HG02571 (cell line): ENCODE measurements around the gene PTGES2.
"Not testable (repeated sequence)": the region's sequence is repeated elsewhere in the genome, so short reads cannot be mapped to it uniquely, and the experiment has no call there.

Experiments
- ATAC-seq: cut with Tn5 transposase; IDR thresholded peaks from one replicate; pipeline ENCODE4 v1.9.1; 2021; ENCODE audit warnings: mild to moderate bottlenecking, moderate library complexity; ENCODE audit not compliant: unreplicated experiment

The PTGES2 gene

DNA sequence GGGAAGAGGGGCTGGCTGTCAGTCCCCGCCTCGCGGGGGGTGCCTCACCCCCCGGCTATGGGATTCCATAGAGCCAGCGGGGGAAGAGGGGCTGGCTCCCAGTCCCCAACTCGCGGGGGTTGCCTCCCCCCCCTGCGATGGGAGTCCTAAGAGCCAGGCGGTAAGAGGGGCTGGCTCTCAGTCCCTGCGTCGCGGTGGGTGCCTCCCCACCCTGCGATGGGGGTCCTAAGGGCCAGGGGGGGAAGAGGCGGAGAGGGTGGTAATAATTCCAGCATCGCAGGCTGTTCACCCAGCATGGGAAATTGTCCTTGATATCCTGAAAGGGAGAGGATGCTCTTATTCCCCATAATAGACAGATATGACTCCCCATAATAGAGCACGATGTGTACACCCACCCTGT is 12.1 kb upstream of the PTGES2 start:
- no peak for ATAC-seq

GRCh38 chr9:128138001-128138400 is 10.5 kb upstream of the PTGES2 start:
- no peak for ATAC-seq

- no peak for ATAC-seq
Measured at GRCh38 chr9:128136816-128137793, 9.6 kb upstream of the PTGES2 start.

DNA sequence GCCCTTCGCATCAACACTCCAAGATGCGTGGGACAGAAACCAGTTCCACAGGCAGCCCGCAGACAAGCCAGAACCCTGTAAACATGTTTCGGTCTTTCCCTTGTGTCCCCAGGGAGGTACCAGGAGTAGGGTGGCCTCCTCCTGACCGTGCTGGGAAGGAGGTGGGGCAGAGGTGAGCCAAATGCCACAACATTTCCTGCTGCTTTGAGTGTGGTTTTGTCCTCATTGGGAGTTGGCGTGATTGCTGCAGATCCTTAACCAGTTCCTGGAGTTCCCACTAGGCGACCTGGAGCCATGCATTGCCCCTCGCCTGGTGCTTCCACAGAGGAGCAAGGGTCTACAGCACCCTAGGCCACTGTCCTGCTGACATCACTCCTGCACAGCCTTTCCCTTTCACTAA is 8.0 kb upstream of the PTGES2 start:
- not testable (repeated sequence) for ATAC-seq

DNA sequence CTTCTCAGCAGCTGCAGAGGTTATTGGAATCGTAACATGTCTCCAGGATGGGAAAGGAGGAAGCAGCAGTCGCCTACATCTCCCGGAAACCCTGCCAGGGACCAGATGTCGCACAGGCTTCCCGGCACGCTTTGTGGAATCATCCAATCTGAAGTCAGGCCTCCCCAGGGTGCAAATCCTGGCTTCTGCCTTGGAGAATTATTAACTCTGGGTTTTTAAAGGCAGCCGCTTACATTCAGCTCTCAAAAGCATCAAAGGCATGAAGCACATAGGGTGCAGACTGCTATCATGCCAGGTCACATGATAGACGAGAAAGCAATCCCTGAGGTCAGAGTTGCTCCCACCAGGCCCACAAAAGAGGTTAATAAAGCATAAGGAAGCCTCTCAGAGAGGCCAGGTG is 4.6 kb upstream of the PTGES2 start:
- ATAC-seq, result not testable (repeated sequence)

DNA sequence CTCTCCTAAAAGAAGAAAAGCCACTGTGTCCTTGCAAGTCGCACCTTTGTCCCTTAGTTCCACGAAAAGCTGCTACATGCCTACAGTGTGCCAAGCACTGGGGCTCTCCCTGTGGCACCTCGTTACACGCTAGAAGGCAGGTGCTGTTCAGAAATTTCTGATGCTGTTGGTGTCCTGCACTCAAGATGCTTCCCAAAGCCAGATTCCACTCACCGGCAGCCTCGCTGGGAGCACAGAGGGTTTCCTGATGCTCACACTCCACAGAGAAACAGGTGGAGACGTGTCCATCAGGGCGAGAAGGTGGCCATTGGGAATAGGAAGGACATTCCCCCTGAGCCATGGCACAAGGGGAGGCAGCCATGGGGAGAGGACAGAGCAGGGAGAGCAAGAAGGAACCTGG is 3.8 kb upstream of the PTGES2 start:
- ATAC-seq, result not testable (repeated sequence)

DNA sequence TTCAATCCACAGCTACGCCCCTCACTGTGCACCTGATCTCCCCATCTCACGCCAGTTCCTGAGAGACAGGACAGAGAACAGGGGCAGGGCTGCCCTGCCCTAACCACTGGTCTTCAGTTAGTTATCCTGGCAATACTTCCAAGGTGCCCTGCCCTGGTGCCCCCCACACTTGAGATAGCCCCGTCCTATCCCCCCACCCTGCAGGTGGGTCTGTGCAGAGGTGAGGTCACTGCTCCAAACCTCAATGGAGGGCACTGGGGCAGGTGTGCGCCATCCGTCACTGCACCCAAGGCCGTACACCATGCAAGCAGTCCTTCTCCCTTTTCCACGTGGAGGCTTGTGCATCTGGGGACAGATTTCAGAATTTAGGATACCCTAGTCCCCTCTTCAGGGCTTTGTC is 3.1 kb upstream of the PTGES2 start:
- ATAC-seq, result not testable (repeated sequence)

DNA sequence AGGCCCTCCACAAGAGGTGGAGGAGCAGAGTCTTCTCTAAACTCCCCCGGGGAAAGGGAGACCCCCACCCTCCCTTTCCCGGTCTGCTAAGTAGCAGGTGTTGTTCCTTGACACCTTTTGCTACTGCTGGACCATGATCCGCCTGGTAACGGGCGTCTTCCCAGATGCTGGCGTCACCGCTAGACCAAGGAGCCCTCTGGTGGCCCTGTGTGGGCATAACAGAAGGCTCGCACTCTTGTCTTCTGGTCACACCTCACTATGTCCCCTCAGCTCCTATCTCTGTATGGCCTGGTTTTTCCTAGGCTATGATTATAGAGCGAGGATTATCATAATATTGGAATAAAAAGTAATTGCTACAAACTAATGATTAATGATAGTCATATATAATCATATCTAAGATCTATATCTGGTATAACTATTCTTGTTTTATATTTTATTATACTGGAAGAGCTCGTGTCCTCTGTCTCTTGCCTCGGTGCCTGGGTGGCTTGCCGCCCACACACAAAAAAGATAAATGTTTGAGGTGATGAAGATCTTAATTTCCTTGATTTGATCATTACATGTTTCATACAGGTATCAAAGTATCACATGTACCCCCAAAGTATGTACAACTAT is 2.6 kb upstream of the PTGES2 start:
- not testable (repeated sequence) for ATAC-seq

DNA sequence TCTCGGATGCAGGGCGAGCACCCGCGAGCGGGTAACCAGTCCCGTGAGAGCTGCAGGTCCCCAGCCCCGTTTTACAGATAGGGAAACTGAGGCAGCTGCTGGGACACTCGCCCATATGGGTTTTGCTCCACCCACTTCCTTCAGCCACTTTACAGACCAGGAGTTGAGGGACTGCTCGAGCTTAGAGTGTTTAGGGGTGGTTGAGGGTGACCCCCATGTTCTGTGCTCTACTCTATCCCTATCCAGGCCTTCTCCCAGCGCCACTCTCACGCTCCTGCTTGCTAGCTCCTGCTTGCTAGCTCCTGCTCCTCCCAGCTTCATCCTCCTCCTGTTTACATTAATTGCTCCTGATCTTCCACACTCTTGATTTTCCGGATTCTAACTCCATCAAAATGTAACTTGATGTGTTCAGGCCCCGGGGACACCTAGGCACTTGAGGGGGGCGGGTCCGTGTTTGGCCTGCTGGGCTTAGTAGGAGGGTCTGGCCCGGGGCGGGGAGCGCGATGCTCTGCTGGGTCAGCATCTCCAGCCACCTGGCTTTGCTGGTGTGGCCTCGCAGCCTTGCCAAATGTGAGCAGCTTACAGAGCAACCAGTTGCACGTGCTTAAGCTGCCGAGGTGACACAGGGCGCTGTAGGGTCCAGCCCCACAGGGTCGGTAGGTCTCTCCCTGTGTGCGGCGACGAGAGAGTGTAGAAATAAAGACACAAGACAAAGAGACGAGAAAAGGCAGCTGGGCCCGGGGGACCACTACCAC is 1.5 kb upstream of the PTGES2 start:
- no peak for ATAC-seq

- ATAC-seq, result peak; percentile 56
Measured at GRCh38 chr9:128127990-128128835, 684 bp upstream of the PTGES2 start.

DNA sequence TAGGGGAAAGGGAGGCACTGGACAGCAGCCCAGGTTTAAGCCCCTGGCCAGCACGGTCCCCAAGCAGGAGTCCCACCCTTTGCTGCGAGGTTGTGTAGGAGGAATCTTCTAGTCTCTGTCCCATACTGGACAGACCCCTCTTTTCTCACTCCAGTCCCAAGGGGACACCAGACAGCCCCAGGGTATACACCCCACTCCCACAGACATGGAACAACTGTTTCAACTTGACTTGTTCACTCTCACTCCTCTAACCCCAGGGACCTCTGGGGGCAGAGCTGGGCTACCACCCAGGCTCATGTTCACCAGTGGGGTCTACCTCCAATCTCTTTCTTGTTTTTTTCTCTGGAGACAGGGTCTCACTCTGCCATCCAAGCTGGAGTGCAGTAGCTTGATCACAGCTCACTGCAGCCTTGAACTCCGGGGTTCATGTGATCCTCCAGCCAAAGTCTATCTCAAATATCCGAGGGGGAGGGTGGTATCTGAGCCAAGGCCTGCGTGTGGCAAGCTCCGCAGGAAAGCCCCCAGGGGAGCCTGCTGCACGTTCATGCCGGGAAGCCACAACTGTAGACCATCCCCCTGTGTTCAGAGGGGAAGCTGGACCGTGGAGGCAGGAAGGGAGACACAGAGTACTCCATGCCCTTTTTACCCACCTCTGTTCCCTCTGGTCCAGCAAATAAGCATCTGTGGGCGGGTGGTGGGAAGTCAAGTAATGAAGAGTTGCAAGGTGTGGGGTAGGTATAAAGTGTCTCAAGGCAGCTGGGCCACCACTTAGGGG is 1.8 kb downstream of the PTGES2 start:
- no peak for ATAC-seq

- ATAC-seq, result no peak
Measured at GRCh38 chr9:128124873-128125579, 2.5 kb downstream of the PTGES2 start.

GRCh38 chr9:128124451-128124850 is 3.1 kb downstream of the PTGES2 start:
- no peak for ATAC-seq

- no peak for ATAC-seq
Measured at GRCh38 chr9:128123451-128124080, 4.0 kb downstream of the PTGES2 start.

DNA sequence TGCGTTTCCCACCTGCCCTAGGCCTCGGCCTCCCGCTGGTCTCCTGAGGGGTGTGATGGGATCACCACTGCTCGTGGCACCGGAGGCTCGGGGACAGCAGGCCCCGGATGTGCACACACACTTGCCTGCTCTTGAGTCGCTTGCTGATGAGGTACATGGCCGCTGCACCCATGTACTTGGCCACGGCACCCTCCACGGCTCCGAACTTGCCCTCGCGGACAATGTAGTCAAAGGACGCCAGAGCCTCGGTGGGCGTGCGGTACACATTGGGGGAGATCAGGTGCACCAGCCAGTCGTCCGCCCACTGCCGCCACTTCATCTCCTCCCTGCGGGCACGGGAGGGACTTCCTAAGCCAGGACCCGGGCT is 4.7 kb downstream of the PTGES2 start:
- no peak for ATAC-seq

DNA sequence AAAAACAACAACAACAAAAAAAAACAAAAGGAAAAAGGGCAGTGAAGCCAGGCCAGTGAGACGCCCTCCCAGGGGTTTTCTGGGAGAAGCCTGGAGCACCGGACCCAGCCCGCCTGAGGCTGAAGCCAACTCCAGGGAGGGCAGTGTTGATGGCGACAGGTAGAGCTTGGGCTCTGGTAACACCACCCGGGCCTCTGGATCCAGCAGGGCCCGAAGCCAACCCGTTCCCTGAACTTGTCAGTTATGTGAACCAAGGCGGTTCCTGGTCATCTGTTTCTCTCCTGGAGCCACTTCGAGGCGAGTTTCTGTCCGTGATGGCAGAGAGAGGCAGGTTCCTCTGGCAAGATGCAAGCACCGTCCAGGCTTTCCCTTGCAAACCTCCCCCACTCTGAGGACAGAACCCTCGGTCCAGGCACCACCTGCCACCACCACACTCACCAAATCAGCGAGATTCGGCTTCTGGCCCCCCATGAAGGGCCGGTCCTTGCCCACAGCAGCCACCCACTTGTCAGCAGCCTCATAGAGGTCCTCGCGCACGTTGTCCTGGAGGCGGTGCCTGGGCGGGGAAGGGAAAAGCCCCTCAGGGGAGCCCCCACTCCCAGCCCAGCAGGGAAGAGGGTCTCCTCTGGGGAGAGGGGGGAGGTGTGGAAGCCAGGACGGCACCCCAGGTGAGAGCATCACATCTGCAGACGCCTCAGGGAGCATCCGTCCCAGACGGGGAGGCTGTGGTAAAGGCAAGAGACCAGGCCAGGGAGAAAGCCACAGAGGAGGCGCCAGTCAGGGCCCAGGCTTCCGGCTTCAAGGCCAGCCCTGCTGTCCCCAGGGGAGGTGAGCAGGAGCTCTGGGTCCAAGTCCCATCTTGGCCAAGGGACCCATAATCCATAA is 5.4 kb downstream of the PTGES2 start:
- no peak for ATAC-seq

DNA sequence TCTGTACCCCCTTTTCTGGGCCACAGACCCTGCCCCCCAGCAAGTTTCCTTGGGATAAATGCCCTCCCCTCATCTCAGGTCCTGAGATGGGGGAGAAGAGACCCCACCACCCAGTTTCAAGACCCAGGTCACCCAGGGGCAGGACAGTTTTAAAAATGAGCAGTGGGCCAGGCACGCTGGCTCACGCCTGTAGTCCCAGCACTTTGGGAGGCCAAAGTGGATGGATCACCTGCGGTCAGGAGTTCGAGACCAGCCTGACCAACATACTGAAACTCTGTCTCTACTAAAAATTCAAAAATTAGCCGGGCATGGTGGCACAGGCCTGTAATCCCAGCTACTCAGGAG is 6.1 kb downstream of the PTGES2 start:
- ATAC-seq, result no peak
